GM12874 (cell line): ENCODE results near the gene ZNF628.

Experiments
- TF ChIP-seq, protein P1 (sequence below): IDR thresholded peaks from 2 replicates; pipeline ENCODE4 v1.5.1; 2011; ENCODE audit warnings: low read depth, mild to moderate bottlenecking, control low read depth, low read length, moderate library complexity; ENCODE audit not compliant: insufficient read depth

ZNF628 gene

DNA sequence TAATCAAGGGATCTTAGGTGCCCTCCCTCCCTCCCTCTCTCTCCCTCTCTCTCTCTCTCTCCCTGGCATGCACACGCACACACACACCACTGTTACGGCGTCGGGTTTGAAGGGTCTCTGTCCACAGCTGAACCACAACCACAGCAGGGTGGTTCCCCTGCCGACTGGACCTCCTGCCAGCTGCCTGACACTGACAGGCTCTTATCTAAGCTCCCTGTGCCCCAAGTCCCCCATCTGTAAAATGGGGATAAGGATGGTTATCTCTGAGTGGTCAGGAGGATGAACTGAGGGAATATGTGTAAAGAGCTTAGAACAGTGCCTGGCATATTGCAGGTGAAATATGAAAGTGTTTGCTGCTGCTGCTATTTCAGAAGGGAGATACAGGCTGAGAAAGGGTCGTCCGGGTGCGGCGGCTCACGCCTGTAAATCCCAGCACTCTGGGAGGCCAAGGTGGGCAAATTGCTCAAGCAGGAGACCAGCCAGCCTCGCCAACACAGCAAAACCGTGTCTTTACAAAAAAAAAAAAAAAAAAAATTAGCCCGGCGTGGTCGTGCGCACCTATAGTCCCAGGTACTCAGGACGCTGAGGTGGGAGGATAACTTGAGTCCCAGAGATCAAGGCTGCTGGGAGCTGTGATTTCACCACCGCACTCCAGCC is 32.5 kb upstream of the ZNF628 start:
- TF ChIP-seq, protein P1, sequence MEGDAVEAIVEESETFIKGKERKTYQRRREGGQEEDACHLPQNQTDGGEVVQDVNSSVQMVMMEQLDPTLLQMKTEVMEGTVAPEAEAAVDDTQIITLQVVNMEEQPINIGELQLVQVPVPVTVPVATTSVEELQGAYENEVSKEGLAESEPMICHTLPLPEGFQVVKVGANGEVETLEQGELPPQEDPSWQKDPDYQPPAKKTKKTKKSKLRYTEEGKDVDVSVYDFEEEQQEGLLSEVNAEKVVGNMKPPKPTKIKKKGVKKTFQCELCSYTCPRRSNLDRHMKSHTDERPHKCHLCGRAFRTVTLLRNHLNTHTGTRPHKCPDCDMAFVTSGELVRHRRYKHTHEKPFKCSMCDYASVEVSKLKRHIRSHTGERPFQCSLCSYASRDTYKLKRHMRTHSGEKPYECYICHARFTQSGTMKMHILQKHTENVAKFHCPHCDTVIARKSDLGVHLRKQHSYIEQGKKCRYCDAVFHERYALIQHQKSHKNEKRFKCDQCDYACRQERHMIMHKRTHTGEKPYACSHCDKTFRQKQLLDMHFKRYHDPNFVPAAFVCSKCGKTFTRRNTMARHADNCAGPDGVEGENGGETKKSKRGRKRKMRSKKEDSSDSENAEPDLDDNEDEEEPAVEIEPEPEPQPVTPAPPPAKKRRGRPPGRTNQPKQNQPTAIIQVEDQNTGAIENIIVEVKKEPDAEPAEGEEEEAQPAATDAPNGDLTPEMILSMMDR = no peak

DNA sequence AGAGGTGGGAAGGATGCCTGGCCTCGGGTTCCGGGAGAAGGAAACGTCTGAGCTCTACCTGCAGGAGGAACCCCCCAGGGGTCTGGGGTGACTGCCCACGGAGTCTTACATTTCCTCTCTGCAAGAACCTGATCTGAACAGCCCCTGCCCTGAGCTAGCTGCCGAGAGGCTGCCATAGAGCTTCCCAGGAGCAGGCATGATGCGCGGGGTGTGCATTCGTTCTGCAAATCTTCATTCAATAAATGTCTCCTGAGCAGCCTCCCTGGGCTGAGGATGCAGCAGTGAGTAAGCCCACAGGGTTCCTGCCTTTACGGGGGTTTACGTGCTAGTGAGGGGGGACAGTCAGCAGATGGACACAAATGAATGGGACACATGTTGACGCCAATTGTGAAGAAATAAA is 31.8 kb upstream of the ZNF628 start:
- TF ChIP-seq, protein P1 = no peak

DNA sequence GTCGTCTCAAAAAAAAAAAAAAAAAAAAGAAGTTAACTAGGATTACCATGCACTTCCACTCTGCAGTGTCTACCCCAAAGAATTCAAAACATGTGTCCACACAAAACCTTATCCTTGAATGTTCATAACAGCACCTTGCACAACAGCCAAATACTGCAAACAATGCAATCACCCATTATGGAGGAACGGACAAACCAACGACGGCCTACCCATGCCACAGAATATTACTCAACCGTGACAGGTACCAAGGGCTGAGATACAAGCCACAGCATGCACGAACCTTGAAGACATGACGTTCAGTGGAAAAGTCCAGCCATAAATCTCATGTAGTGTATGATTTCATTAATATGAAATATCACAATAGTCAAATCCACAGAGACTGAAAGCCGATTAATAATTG is 30.4 kb upstream of the ZNF628 start:
- TF ChIP-seq, protein P1 = no peak

DNA sequence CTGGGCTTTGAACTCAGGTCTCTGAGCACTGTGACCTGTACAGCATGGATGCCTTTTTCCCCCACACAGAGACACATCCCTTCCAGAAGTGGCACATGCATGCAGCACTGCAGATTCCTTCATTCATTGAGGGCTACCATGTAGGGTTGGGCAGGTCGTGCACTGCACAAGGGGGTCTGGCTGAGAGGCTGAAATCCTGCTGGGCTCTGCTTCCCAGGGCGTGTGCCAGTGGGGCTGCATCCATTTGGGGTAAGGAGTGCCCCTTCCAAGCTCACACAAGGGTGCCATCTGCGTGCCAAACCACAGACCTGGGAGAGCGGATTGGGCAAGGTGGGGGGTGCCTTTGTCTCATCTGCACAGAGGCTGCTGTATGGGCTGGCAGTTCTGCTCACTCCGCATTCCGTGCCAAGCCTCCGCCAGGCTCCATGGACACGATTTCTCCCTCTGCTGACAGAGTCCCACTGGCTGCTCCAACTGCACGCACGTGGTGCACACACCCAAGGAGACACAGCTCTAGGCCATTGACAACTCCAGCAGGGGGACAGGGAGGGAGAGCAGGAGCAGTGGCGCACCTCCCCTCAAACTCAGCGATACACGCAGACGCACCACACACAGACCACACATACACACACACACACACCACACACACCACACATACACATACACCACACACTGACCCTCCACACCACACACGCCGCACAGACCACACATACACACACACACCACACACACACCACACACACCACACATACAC is 28.8 kb upstream of the ZNF628 start:
- TF ChIP-seq, protein P1 = no peak

DNA sequence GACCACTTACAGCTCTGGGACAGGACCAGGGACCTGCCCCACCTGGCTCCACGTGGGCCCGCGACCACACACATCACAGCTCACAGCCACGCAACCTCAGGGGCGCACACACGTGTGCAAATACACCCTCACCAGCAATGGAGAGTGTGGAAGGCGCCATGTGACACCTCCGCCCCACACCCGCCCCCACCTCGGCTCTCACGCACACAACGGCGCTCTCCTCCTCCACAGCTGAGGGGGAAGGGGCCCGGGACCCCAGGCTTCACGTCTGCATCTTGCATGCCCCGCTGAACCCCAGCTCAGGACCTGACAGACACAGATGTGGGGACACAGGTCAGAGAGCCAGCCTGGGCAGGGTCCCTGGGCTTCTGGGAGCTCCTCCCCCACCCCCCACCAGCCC is 26.9 kb upstream of the ZNF628 start:
- TF ChIP-seq, protein P1 = no peak

DNA sequence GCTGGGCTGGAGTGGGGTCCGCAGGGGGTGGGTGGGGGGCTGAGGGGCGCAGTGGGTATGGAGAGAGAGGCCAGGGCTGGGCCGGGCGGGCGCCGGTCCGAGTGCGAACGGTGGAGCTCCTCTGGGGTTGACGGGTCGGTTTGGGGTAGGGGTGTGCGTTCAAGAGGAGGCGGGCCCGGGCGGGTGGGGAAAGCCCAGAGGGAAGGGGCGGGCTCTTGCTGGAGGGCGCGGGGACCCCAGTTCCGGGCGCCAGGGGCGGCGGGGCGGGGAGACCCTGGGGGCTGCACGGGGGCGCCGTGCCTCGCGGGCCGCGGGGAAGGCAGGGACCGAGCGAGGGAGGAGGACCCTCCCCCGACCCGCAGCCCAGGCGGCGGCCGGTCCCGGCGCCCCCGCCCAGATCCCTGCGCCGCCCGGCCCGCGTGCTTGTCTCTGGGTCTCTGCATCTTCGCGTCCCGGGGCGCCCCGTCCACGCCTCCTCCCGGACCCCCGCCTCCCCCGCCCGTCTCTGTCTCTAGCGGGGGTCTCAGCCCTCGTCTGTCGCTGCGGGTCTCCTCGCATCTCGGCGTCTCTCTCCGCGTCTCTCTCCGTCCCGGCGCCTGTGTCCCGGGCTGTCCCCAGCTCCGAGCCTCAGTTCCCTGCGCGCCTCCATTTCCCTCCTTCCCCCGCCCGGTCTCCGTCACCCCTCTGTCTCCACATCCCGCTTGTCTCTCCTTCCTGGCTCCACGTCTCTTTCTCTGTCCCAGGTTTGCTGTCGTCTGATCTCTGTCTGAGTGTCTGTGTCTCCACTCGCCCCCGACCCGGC is 25.1 kb upstream of the ZNF628 start:
- TF ChIP-seq, protein P1 = no peak
